Activated naive CD4-positive, alpha-beta T cell treated with anti-CD3 and anti-CD28 coated beads, Interleukin-2, amount 50 U/mL, for 72 hours (primary cell): ENCODE measurements around the gene TGFBRAP1. TPM values are rescaled to one million over a fixed set of nuclear protein-coding genes. Genes with fewer than 3 reads are reported as not detected.
A peak's percentile ranks its signal among the peaks of the same experiment; 100 is the strongest.
"Not testable (repeated sequence)": the region's sequence is repeated elsewhere in the genome, so short reads cannot be mapped to it uniquely, and the experiment has no call there.

ENCODE experiments used
- ATAC-seq, 2 donors: fragments of 150-1000 bp; cut with Tn5 transposase; 2 replicates each; pipeline ENCODE4 v1.10.0; 2021; ENCODE audit warnings: mild to moderate bottlenecking in 2 of 2, moderate library complexity in 2 of 2
- DNase-seq, 2 donors: peaks; one replicate each; pipeline ENCODE4 v3.0.0; 2021 to 2022; ENCODE audit warnings: low spot score in 2 of 2
- H3K27ac Mint-ChIP-seq, 2 donors: one replicate each; pipeline ENCODE4 v1.8.0; 2022; ENCODE audit warnings: mild to moderate bottlenecking in 2 of 2, mixed read lengths in 2 of 2
- H3K36me3 Mint-ChIP-seq, 2 donors: one replicate each; pipeline ENCODE4 v1.8.0; 2022; ENCODE audit warnings: mixed read lengths in 2 of 2
- H3K9me3 Mint-ChIP-seq, 2 donors: one replicate each; pipeline ENCODE4 v1.8.0; 2022; ENCODE audit warnings: mixed read lengths in 2 of 2
- total RNA-seq, 2 donors: library from RNA; stranded (reverse); gene quantifications; one replicate each; pipeline ENCODE4 v1.2.3, GENCODE V29; 2022

Gene TGFBRAP1
- total RNA-seq, 2 donors from 2014 or later = 15.9 to 22.6 TPM

GRCh38 chr2:105328281-105329196 is 996 bp downstream of the TGFBRAP1 start:
- DNase-seq = peak in 1 of 2 donors; percentile 7
- Mint-ChIP-seq H3K27ac (peak overlapping the region; percentile 88 to 95), H3K36me3 (peaks cover 13 to 25% of the 10 kb centered on the region in 2 donors), H3K9me3 (no peaks in the 10 kb centered on the region)
- ATAC-seq = peak in 1 of 2 donors; percentile 23

GRCh38 chr2:105327690-105328089 is 1.8 kb downstream of the TGFBRAP1 start:
- H3K9me3 Mint-ChIP-seq = no peaks in the 10 kb centered on the region
- H3K36me3 Mint-ChIP-seq = peaks cover 13 to 32% of the 10 kb centered on the region in 2 donors
- ATAC-seq (no peak), DNase-seq (no peak)
- peak overlapping the region in 1 of 2 donors; percentile 95 for H3K27ac Mint-ChIP-seq

- ATAC-seq, H3K9me3 Mint-ChIP-seq, DNase-seq: not testable (repeated sequence)
- Mint-ChIP-seq H3K27ac (peak overlapping the region in 1 of 2 donors; percentile 55), H3K36me3 (peaks cover 13 to 35% of the 10 kb centered on the region in 2 donors)
Measured at GRCh38 chr2:105327271-105327670, 2.3 kb downstream of the TGFBRAP1 start.

GRCh38 chr2:105325389-105325963 is 4.1 kb downstream of the TGFBRAP1 start:
- H3K27ac Mint-ChIP-seq = no peak overlapping the region
- H3K36me3 Mint-ChIP-seq = peaks cover 13 to 35% of the 10 kb centered on the region in 2 donors
- DNase-seq = no peak
- ATAC-seq = no peak
- H3K9me3 Mint-ChIP-seq = no peaks in the 10 kb centered on the region

GRCh38 chr2:105324732-105325131 is 4.8 kb downstream of the TGFBRAP1 start:
- H3K9me3 Mint-ChIP-seq = no peaks in the 10 kb centered on the region
- no peak for ATAC-seq
- H3K27ac Mint-ChIP-seq = peak overlapping the region; percentile 25 to 29
- no peak for DNase-seq
- peaks cover 13 to 35% of the 10 kb centered on the region in 2 donors for H3K36me3 Mint-ChIP-seq

GRCh38 chr2:105324101-105324500 is 5.4 kb downstream of the TGFBRAP1 start:
- no peak overlapping the region for H3K27ac Mint-ChIP-seq

GRCh38 chr2:105323111-105323510 is 6.4 kb downstream of the TGFBRAP1 start:
- peak overlapping the region; percentile 22 to 30 for H3K27ac Mint-ChIP-seq
- H3K9me3 Mint-ChIP-seq = no peaks in the 10 kb centered on the region
- H3K36me3 Mint-ChIP-seq = peaks cover under 1 to 22% of the 10 kb centered on the region in 2 donors
- ATAC-seq = no peak
- no peak for DNase-seq

More at GRCh38 chr2:105324101-105324500, 5.4 kb downstream of the TGFBRAP1 start:
- no peak for ATAC-seq
- Mint-ChIP-seq H3K36me3 (peaks cover 11 to 31% of the 10 kb centered on the region in 2 donors), H3K9me3 (no peaks in the 10 kb centered on the region)
- no peak for DNase-seq

DNA sequence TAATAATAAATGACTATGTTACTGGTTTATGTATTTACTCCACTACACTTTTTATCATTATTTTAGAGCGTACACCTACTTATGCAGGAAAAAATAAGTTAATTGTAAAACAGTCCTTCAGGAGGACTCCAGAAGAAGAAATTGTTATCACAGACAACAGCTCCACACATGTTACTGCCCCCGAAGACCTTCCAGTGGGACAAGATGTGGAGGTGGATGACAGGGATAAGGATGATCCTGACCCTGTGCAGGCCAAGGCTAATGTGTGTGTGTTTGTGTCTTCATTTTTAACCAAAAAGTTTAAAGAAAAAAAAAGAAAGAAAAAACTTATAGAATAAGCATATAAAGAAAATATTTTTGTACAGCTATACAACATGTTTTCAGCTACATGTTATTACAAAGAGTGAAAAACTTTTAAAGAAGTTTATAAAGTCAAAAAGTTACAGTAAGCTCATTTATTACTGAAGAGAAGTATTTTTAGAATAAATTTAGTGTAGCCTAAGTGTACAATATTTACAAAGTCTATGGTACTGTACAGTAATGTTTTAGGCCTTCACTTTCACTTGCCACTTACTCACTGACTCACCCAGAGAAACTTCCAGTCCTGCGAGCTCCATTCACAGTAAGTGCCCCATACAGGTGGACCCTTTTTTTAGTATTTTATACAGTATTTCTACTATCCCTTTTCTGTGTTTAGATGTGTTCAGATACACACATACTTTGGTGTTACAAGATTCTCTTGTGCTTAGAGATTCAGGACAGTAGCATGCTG is 7.5 kb downstream of the TGFBRAP1 start:
- ATAC-seq (peak in 1 of 2 donors; percentile 34), DNase-seq (no peak)
- Mint-ChIP-seq H3K9me3 (no peaks in the 10 kb centered on the region), H3K27ac (peak overlapping the region in 1 of 2 donors; percentile 30), H3K36me3 (peaks cover 0 to 22% of the 10 kb centered on the region in 2 donors)

GRCh38 chr2:105320651-105321215 is 8.8 kb downstream of the TGFBRAP1 start:
- no peak overlapping the region for H3K27ac Mint-ChIP-seq
- ATAC-seq = no peak
- H3K9me3 Mint-ChIP-seq = no peaks in the 10 kb centered on the region
- no peak for DNase-seq
- peaks cover 0 to 22% of the 10 kb centered on the region in 2 donors for H3K36me3 Mint-ChIP-seq

DNA sequence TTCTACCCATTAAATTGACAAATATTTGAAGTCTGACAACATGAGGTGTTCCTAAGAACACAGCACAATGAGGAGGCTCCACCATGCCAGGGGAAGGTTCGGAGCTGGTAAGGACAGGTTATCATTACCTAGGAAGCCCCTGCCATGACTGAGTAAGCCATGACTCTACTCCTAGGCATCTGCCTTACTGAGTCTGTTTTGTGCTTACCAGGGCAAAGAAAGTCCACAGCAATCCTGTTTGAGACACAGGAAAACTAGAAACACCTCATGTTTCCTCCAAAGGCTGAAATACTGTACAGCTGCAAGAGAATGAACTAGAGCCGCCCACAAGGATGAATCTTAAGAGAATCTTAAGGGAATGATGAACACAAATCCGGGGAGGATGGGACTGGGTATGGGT is 11.6 kb downstream of the TGFBRAP1 start:
- H3K9me3 Mint-ChIP-seq = no peaks in the 10 kb centered on the region

GRCh38 chr2:105315314-105315713 is 14.2 kb downstream of the TGFBRAP1 start:
- Mint-ChIP-seq H3K27ac (no peak overlapping the region), H3K36me3 (no peaks in the 10 kb centered on the region), H3K9me3 (no peaks in the 10 kb centered on the region)
- ATAC-seq (peak in 1 of 2 donors; percentile 60), DNase-seq (no peak)

More for the DNA sequence above, 11.6 kb downstream of the TGFBRAP1 start:
- no peak for DNase-seq
- H3K36me3 Mint-ChIP-seq = peaks cover 0 to 5% of the 10 kb centered on the region in 2 donors
- no peak for ATAC-seq
- H3K27ac Mint-ChIP-seq = no peak overlapping the region

- DNase-seq = no peak
- ATAC-seq = no peak
- Mint-ChIP-seq H3K27ac (no peak overlapping the region), H3K9me3 (no peaks in the 10 kb centered on the region), H3K36me3 (no peaks in the 10 kb centered on the region)
Measured at GRCh38 chr2:105313877-105314276, 15.7 kb downstream of the TGFBRAP1 start.

DNA sequence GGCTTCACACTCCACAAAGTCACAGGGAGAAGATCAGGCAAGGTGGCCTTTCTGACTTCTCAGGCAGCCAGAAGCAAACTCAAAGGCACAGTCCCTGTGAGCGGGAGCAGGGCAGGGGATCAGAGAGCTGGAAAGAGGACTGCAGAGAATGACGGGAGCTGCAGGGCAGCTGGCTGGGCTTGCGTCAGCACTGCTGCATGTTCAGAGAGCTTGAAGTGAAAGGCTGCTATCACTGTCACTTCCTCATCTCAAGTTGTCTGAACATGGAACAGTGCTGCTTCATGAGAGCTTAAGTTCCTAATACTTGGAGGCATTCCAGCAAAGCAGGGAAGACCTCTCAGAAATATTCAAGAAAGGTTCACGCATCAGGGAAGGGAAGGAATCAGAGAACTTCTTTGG is 20.4 kb downstream of the TGFBRAP1 start:
- no peak for ATAC-seq
- H3K27ac Mint-ChIP-seq = no peak overlapping the region
- no peak for DNase-seq
- H3K36me3 Mint-ChIP-seq = peaks cover 0 to 8% of the 10 kb centered on the region in 2 donors
- H3K9me3 Mint-ChIP-seq = no peaks in the 10 kb centered on the region

- ATAC-seq (no peak), DNase-seq (no peak)
- H3K9me3 Mint-ChIP-seq = no peaks in the 10 kb centered on the region
- peak overlapping the region in 1 of 2 donors; percentile 81 for H3K27ac Mint-ChIP-seq
- H3K36me3 Mint-ChIP-seq = peaks cover 0 to 8% of the 10 kb centered on the region in 2 donors
Measured at GRCh38 chr2:105308382-105309146, 21.0 kb downstream of the TGFBRAP1 start.

DNA sequence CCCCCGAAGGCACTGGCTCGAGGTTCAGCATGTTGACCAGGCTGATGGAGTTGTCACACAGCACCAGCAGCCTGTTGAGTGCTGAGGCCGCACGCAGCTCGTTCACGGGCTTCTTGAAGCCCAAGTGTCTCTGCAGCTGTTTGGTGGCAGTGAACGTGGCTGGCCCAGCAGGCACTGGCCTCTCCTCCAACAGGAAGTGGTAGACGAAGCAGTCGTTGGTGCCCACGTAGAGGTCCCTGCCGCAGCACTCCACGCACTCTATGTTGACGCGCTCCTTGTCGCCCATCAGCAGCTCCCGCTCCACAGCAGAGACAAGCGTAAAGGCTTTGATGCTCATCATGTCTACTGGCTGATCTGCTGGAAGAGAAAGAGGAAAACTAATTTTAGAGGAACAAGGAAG is 21.6 kb downstream of the TGFBRAP1 start:
- no peak overlapping the region for H3K27ac Mint-ChIP-seq
- peaks cover 0 to 8% of the 10 kb centered on the region in 2 donors for H3K36me3 Mint-ChIP-seq
- ATAC-seq = no peak
- no peak for DNase-seq
- H3K9me3 Mint-ChIP-seq = no peaks in the 10 kb centered on the region

- no peak for DNase-seq
- Mint-ChIP-seq H3K9me3 (no peaks in the 10 kb centered on the region), H3K36me3 (peaks cover 0 to 8% of the 10 kb centered on the region in 2 donors), H3K27ac (no peak overlapping the region)
- ATAC-seq = no peak
Measured at GRCh38 chr2:105307550-105307949, 22.0 kb downstream of the TGFBRAP1 start.
